ENCODE data around the gene TANK.

TANK gene

DNA sequence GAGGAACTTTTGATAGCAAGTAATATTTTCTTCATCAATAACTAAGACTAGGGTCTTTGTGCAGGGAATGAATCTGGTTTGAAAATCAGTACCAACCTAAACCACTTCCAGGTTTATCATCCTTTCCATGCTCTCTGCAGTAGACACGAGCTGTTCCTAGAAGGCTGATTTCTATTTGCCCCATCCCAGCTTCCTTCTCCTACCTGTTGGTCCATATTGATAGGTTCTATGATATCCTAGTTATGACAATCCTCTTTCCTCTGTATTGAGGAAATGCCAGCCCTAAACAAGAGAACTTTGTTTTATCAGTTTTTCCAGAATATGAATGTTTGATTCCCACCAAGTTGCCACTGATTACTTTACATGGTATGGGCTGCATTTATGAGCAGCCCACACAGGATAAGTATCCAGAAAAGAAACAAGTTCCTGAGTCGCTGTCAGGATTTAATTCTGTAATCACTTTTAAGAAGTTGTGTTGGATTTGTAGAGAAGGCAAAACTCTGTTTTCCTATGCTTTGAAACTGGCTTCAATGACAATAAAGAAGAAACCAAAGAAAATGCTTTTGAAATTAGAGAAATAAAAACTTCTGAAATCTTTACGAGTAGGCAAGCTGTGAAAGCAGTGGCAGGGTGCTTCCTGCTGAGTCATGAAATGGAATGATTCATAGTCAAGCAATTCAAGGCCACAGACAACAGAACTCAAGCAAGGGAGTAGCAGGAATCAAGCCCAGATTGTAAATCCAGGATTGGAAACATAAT is 37.3 kb upstream of the TANK start:
- Histone ChIP-seq H3K9ac (ENCODE audit: low read depth, low read length) (no peak overlapping the region), H4K20me1 (ENCODE audit: insufficient read depth, low read length) (no peaks in the 10 kb centered on the region), H3K4me2 (ENCODE audit: insufficient read depth, low read length) (no peak overlapping the region), H3K4me3 (ENCODE audit: low read depth in 1 of 2, low read length in 2 of 2) (no peak overlapping the region), H3K9me3 (ENCODE audit: insufficient read depth, low read length, severe bottlenecking) (no peaks in the 10 kb centered on the region), H2AFZ (ENCODE audit: low read depth, low read length) (peak overlapping the region; percentile 19), H3K27me3 (ENCODE audit: insufficient read depth, low read length, poor library complexity) (no peaks in the 10 kb centered on the region), H3K36me3 (ENCODE audit: insufficient read depth, low read length) (no peaks in the 10 kb centered on the region), H3K4me1 (ENCODE audit: insufficient read depth, low read length) (peaks cover 5% of the 10 kb centered on the region; the same call in 1 of the 2 replicates), H3K79me2 (ENCODE audit: insufficient read depth, low read length) (no peaks in the 10 kb centered on the region), H3K27ac (ENCODE audit: low read length) (no peak overlapping the region)
- no peak for TF ChIP-seq EZH2 (IDR thresholded peaks at IDR 0.05; ENCODE audit: borderline replicate concordance, low read depth, low read length, severe bottlenecking)
- TF ChIP-seq CTCF (IDR thresholded peaks at IDR 0.05; ENCODE audit: borderline replicate concordance, extremely low read depth, low read length, poor library complexity, severe bottlenecking) = no peak
- ATAC-seq (ENCODE audit: insufficient read depth, low read depth) (peak; percentile 48; the same call in 1 of the 3 replicates), DNase-seq (no peak)

DNA sequence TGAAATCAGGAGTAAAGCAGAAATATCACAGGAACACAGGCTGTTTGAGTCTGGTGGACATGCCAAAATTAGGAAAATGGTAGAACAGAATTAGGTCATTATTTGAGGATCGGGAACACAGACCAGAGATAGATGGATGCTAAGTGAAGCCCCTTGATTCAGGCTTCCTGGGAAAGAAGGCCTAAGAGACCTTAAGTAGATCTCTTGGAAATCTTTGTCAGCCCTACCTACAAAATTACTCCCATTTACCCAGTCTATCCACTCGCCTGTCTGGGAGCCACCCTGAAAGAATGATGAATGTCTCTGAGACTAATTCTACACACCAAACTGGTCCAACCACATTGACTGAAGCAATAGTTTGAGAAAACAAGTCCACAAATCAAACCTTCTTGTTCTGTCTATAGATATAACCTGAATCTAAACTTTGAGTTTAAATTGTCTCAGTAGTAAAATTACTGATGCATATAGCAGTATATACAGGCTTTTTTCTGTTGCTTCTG is 36.6 kb upstream of the TANK start:
- H3K4me3 ChIP-seq (ENCODE audit: low read depth in 1 of 2, low read length in 2 of 2) = no peak overlapping the region
- TF ChIP-seq EZH2 (IDR thresholded peaks at IDR 0.05; ENCODE audit: borderline replicate concordance, low read depth, low read length, severe bottlenecking) (no peak), CTCF (IDR thresholded peaks at IDR 0.05; ENCODE audit: borderline replicate concordance, extremely low read depth, low read length, poor library complexity, severe bottlenecking) (no peak)
- H3K4me2 ChIP-seq (ENCODE audit: insufficient read depth, low read length) = no peak overlapping the region
- H4K20me1 ChIP-seq (ENCODE audit: insufficient read depth, low read length) = no peaks in the 10 kb centered on the region
- no peaks in the 10 kb centered on the region for H3K9me3 ChIP-seq (ENCODE audit: insufficient read depth, low read length, severe bottlenecking)
- H2AFZ ChIP-seq (ENCODE audit: low read depth, low read length) = peak overlapping the region; percentile 19; the same call in 1 of the 2 replicates
- no peaks in the 10 kb centered on the region for H3K36me3 ChIP-seq (ENCODE audit: insufficient read depth, low read length)
- H3K4me1 ChIP-seq (ENCODE audit: insufficient read depth, low read length) = peaks cover 5% of the 10 kb centered on the region; the same call in 1 of the 2 replicates
- no peaks in the 10 kb centered on the region for H3K79me2 ChIP-seq (ENCODE audit: insufficient read depth, low read length)
- DNase-seq = no peak
- no peak overlapping the region for H3K27ac ChIP-seq (ENCODE audit: low read length)
- H3K27me3 ChIP-seq (ENCODE audit: insufficient read depth, low read length, poor library complexity) = no peaks in the 10 kb centered on the region
- ATAC-seq (ENCODE audit: insufficient read depth, low read depth) = no peak
- no peak overlapping the region for H3K9ac ChIP-seq (ENCODE audit: low read depth, low read length)

- DNase-seq (no peak), ATAC-seq (ENCODE audit: insufficient read depth, low read depth) (no peak)
- Histone ChIP-seq H3K27me3 (ENCODE audit: insufficient read depth, low read length, poor library complexity) (no peaks in the 10 kb centered on the region), H3K4me1 (ENCODE audit: insufficient read depth, low read length) (peaks cover 5% of the 10 kb centered on the region; the same call in 1 of the 2 replicates), H3K27ac (ENCODE audit: low read length) (no peak overlapping the region), H2AFZ (ENCODE audit: low read depth, low read length) (no peak overlapping the region), H3K4me3 (ENCODE audit: low read depth in 1 of 2, low read length in 2 of 2) (no peak overlapping the region), H4K20me1 (ENCODE audit: insufficient read depth, low read length) (no peaks in the 10 kb centered on the region), H3K79me2 (ENCODE audit: insufficient read depth, low read length) (no peaks in the 10 kb centered on the region), H3K9ac (ENCODE audit: low read depth, low read length) (no peak overlapping the region), H3K4me2 (ENCODE audit: insufficient read depth, low read length) (no peak overlapping the region), H3K9me3 (ENCODE audit: insufficient read depth, low read length, severe bottlenecking) (no peaks in the 10 kb centered on the region), H3K36me3 (ENCODE audit: insufficient read depth, low read length) (no peaks in the 10 kb centered on the region)
- TF ChIP-seq EZH2 (IDR thresholded peaks at IDR 0.05; ENCODE audit: borderline replicate concordance, low read depth, low read length, severe bottlenecking) = no peak
- TF ChIP-seq CTCF (IDR thresholded peaks at IDR 0.05; ENCODE audit: borderline replicate concordance, extremely low read depth, low read length, poor library complexity, severe bottlenecking) = no peak
Observed at GRCh38 chr2:161124201-161124600, 36.0 kb upstream of the TANK start.
